Pancreas (tissue), 10 donors: ENCODE data around the gene GPATCH1. TPM values are rescaled to one million over a fixed set of nuclear protein-coding genes. Genes with fewer than 3 reads are reported as not detected.
A peak's percentile ranks its signal among the peaks of the same experiment; 100 is the strongest.
"Not testable (repeated sequence)": the region's sequence is repeated elsewhere in the genome, so short reads cannot be mapped to it uniquely, and the experiment has no call there.

Experiments
- ATAC-seq, 4 donors: fragments of 200-7000 bp; cut with Tn5 transposase; one replicate each; pipeline versions ENCODE4 v1.8.0 to v1.9.1; 2020; ENCODE audit warnings: mild to moderate bottlenecking in 4 of 4, moderate library complexity in 4 of 4
- DNase-seq, 6 donors: peaks; one replicate each; pipeline ENCODE4 v3.0.0-alpha.2; 2020
- FAIRE-seq: peaks from 2 replicates; lab custom pipeline; 2012; peaks lifted over from hg19 to GRCh38; lab: Jason Lieb, UNC
- H3K27ac ChIP-seq, 4 donors: fragments of 200-600 bp; sonication (generic); 1 replicate in 3 of 4; 2 replicates in 1 of 4; pipeline versions ENCODE4 v1.5.0 to v1.8.0; 2020
- H3K27me3 ChIP-seq, 4 donors: fragments of 200-600 bp; one replicate each; pipeline ENCODE4 v1.8.0; 2021
- H3K36me3 ChIP-seq, 3 donors: fragments of 200-600 bp; sonication (generic) in 1 of 3; one replicate each; pipeline versions ENCODE4 v1.5.0 to v1.8.0; 2020 to 2021
- H3K4me1 ChIP-seq, 3 donors: fragments of 200-600 bp; one replicate each; pipeline ENCODE4 v1.8.0; 2021
- H3K4me3 ChIP-seq, 4 donors: fragments of 200-600 bp; sonication (generic) in 2 of 4; one replicate each; pipeline versions ENCODE4 v1.5.0 to v1.8.0; 2020 to 2021
- H3K9me3 ChIP-seq, 4 donors: fragments of 200-600 bp; one replicate each; pipeline ENCODE4 v1.8.0; 2021
- WGBS, 2 donors: extraction: QIAGEN DNeasy Blood & Tissue Kit; methylation state at CpG; one replicate each; pipeline ENCODE4 v1.1.7; 2013; 5-methylcytosine and 5-hydroxymethylcytosine counted together
- intact Hi-C, 3 donors: fragments of 100-400 bp; cut with DNase I; formaldehyde crosslinking; loops; one replicate each; pipeline versions ENCODE4 v1.11.1 to v1.14.2; 2022
- polyA plus RNA-seq, 2 donors: library from polyadenylated mRNA; stranded (reverse); fragments of 200-250 nt; gene quantifications; one replicate each; pipeline ENCODE4 v1.2.3, GENCODE V29; 2013
- total RNA-seq, 6 donors: library from RNA; stranded (reverse); fragmentation: NEBNext Ultra II Directional in 4 of 6; extraction: Animal tissue kit (Norgen Biotek cat#: 25700) in 4 of 6; gene quantifications; one replicate each; pipeline versions ENCODE4 v1.2.1 to v1.2.4, GENCODE V29; 2021 to 2023
- TF ChIP-seq, protein P1 (sequence below), 4 donors: fragments of 200-600 bp; sonication (generic) in 3 of 4; IDR thresholded peaks; one replicate each; pipeline versions ENCODE4 v1.5.0 to v1.8.0; 2021; ENCODE audit warnings: antibody characterized with exemption in 4 of 4
- donor health status: healthy with polysubstance abuse.
- donor health status: DM: no; HTN: no; CAD: no; lungs with moderate emphysema.
- donor health status: DM: no; HTN: no; CAD: no.
- donor health status: control.
- donor health status: control.
- donor health status: Bipolar disorder and iron deficiency.
- donor health status: DM: yes; HTN: yes; CAD: no.
- donor health status: DM: no; HTN: no; CAD: no.
- donor health status: DM: no; HTN: no; CAD: no.
- donor health status: DM: yes; HTN: yes; CAD: no.

Gene GPATCH1, protein sequence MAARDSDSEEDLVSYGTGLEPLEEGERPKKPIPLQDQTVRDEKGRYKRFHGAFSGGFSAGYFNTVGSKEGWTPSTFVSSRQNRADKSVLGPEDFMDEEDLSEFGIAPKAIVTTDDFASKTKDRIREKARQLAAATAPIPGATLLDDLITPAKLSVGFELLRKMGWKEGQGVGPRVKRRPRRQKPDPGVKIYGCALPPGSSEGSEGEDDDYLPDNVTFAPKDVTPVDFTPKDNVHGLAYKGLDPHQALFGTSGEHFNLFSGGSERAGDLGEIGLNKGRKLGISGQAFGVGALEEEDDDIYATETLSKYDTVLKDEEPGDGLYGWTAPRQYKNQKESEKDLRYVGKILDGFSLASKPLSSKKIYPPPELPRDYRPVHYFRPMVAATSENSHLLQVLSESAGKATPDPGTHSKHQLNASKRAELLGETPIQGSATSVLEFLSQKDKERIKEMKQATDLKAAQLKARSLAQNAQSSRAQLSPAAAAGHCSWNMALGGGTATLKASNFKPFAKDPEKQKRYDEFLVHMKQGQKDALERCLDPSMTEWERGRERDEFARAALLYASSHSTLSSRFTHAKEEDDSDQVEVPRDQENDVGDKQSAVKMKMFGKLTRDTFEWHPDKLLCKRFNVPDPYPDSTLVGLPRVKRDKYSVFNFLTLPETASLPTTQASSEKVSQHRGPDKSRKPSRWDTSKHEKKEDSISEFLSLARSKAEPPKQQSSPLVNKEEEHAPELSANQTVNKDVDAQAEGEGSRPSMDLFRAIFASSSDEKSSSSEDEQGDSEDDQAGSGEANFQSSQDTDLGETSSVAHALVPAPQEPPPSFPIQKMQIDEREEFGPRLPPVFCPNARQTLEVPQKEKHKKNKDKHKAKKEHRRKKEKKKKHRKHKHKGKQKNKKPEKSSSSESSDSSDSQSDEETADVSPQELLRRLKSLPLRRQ
- 1 to 10 TPM; 3.0 to 5.6 (median 3.6) TPM for total RNA-seq
- polyA plus RNA-seq: 1 to 10 TPM; 4.3 to 6.1 TPM

DNA sequence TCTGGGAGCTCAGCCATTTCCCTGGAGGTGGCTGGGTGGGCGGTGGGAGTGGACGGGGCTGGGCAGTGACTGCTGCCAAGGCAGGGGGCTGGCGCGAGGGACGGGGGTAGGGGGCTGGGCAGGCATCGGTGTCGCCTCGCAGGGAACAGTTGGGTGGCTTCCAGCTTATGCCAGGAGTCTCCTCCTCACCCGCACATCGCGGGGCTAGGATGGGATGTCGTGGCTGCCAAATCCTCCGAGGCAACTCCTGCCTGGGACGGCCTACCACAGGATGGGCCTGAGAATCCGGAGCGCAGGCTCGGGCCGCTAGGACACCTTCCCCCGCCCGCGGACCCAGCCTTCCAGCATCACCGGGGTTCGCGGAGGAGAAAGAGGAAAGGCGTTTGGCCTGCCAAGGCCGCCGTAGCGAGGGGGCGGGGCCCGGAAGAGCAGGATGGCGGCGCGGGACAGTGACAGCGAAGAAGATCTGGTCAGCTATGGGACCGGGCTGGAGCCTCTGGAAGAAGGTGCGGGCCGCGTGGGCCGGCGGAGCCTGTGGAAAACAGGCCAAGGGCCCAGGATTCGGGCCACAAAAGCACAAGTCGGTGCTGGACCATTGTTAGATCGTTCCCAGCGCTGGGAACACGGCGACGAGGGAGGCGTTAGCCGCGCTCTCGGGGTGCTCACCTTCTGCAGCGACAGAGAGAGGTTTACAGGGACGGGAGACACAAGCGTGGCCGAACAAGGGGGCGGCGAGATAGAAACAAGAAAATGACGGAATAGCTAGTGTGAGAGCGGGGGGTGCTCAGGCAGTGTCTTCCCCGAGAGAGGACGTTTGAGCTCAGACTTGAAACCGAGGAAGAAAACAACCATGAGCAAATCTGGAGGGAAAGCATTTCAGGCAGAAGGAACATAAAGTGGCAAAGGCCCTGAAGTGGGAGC, at the start of gene GPATCH1:
Gene GPATCH1, plus strand, starts transcription at position 421 of the 921 bp plus-strand sequence. Its CDS starts 13 bp downstream, at position 434.
- ATAC-seq: peak; percentile 97 to 99 (median 98)
- 1% methylated on average over 54 to 62 of the region's 62 CpGs for WGBS, 2 donors
- Histone ChIP-seq H3K9me3 (no peaks in the 10 kb centered on the region), H3K4me3 (peak within 1 kb of the TSS; percentile 90 to 97 (median 96)), H3K27ac (peak within 1 kb of the TSS in 3 of 4 donors; percentile 17 to 71 (median 50)), H3K36me3 (no peaks in the 10 kb centered on the region), H3K27me3 (no peaks in the 10 kb centered on the region), H3K4me1 (peaks cover 0 to 8% (median 7%) of the 10 kb centered on the region in 3 donors)
- peak; percentile 74 to 94 (median 84) for DNase-seq
- TF ChIP-seq, protein P1, sequence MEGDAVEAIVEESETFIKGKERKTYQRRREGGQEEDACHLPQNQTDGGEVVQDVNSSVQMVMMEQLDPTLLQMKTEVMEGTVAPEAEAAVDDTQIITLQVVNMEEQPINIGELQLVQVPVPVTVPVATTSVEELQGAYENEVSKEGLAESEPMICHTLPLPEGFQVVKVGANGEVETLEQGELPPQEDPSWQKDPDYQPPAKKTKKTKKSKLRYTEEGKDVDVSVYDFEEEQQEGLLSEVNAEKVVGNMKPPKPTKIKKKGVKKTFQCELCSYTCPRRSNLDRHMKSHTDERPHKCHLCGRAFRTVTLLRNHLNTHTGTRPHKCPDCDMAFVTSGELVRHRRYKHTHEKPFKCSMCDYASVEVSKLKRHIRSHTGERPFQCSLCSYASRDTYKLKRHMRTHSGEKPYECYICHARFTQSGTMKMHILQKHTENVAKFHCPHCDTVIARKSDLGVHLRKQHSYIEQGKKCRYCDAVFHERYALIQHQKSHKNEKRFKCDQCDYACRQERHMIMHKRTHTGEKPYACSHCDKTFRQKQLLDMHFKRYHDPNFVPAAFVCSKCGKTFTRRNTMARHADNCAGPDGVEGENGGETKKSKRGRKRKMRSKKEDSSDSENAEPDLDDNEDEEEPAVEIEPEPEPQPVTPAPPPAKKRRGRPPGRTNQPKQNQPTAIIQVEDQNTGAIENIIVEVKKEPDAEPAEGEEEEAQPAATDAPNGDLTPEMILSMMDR (IDR thresholded peaks at IDR 0.05): no peak
- intact Hi-C loops: no loop called here
- FAIRE-seq: no peak

DNA sequence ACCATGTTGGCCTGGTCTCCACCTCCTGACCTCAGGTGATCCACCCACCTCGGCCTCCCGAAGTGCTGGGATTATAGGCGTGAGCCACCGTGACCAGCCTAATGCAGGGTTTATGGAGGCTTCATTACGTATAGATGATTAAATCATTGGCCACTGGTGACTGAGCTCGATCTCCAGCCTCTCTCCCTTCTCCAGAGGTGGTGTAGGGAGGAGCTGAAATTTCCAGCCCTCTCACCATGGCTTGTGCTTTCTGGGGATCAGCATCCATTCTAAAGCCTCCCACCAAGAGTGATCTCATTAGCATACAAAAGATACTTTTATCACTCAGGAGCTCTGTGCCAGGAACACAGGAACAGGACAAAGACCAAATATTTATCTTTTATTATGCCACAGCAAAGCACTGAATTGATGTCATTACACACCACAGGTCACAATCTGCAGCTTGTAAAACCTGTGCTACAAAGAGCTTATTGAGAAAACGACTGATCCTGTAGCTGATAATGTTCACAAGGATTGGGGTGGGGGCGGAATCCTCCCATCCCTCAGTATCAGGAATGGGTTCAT, 48.7 kb upstream of the GPATCH1 start:
- no peaks in the 10 kb centered on the region for H3K36me3 ChIP-seq
- no peaks in the 10 kb centered on the region for H3K4me1 ChIP-seq
- WGBS, 2 donors: 69 to 73% methylated on average over 8 of the region's 8 CpGs
- H3K4me3 ChIP-seq: no peak overlapping the region
- H3K27me3 ChIP-seq: no peaks in the 10 kb centered on the region
- FAIRE-seq (no peak), ATAC-seq (peak in 2 of 4 donors; percentile 36 to 63), DNase-seq (no peak)
- intact Hi-C loops: no loop called here
- no peaks in the 10 kb centered on the region for H3K9me3 ChIP-seq
- TF ChIP-seq, protein P1 (IDR thresholded peaks at IDR 0.05): no peak
- peak overlapping the region in 2 of 4 donors; percentile 2 to 52 for H3K27ac ChIP-seq

DNA sequence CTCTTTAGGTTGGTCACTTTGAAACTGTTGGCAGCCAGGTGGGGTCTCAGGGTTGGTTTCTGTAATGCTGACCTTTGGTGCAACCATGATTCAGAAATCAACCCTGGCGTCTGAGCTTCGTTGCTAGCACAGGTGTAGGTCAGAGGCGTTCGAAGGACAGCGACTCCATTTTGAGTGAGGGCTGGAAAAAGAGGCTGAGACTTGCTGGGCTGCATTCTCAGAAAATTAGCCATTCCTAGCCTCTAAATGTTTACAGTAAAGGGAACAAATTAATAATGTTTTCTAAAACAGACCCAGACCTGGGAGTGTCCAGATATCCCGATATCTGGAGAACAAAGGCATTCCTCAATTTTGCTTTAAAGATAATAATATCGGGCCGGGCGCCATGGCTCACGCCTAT, 45.5 kb upstream of the GPATCH1 start:
- no peak for FAIRE-seq
- Histone ChIP-seq H3K4me3 (no peak overlapping the region), H3K4me1 (no peaks in the 10 kb centered on the region), H3K9me3 (no peaks in the 10 kb centered on the region), H3K27ac (no peak overlapping the region), H3K36me3 (no peaks in the 10 kb centered on the region), H3K27me3 (no peaks in the 10 kb centered on the region)
- 85 to 88% methylated on average over 10 of the region's 10 CpGs for WGBS, 2 donors
- TF ChIP-seq, protein P1 (IDR thresholded peaks at IDR 0.05): no peak
- DNase-seq: no peak
- intact Hi-C loops: no loop called here
- no peak for ATAC-seq

DNA sequence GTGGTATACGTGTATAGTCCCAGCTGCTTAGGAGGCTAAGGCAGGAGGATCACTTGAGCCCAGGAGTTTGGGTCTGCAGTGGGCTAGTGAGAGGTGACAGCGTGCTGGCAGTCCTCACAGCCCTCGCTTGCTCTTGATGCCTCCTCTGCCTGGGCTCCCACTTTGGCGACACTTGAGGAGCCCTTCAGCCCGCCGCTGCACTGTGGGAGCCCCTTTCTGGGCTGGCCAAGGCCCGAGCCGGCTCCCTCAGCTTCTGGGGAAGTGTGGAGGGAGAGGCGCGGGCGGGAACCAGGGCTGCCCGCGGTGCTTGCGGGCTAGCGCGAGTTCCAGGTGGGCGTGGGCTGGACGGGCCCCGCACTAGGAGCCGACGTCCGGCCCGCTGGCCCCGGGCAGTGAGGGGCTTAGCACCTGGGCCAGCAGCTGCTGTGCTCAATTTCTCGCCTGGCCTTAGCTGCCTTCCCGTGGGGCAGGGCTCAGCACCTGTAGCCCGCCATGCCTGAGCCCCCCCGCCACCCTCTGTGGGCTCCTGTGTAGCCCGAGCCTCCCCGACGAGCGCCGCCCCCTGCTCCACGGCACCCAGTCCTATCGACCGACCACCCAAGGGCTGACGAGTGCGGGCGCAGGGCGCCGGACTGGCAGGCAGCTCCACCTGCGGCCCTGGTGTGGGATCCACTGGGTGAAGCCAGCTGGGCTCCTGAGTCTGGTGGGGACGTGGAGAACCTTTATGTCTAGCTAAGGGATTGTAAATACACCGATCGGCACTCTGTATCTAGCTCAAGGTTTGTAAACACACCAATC, 44.4 kb upstream of the GPATCH1 start:
- 95% methylated on average over 36 to 45 of the region's 45 CpGs for WGBS, 2 donors

DNA sequence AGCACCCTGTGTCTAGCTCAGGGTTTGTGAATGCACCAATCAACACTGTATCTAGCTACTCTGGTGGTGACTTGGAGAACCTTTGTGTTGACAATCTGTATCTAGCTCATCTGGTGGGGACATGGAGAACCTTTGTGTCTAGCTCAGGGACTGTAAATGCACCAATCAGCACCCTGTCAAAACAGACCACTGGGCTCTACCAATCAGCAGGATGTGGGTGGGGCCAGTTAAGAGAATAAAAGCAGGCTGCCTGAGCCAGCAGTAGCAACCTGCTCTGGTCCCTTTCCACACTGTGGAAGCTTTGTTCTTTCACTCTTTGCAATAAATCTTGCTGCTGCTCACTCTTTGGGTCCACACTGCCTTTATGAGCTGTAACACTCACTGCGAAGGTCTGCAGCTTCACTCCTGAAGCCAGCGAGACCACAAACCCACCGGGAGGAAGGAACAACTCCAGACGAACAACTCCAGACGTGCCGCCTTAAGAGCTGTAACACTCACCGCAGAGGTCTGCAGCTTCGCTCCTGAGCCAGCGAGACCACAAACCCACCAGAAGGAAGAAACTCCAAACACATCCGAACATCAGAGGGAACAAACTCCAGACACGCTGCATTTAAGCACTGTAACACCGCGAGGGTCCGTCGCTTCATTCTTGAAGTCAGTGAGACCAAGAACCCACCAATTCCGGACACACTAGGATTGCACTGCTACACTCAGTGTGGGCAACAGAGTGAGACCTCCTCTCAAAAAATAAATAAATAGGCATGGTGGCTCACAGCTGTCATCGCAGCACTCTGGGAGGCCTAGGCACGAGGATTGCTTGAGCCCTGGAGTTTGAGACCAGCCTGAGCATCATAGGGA, 43.6 kb upstream of the GPATCH1 start:
- H3K27ac ChIP-seq, FAIRE-seq, H3K4me1 ChIP-seq, intact Hi-C loops, H3K4me3 ChIP-seq, ATAC-seq, DNase-seq, H3K36me3 ChIP-seq, H3K27me3 ChIP-seq, H3K9me3 ChIP-seq: not testable (repeated sequence)
- WGBS, 2 donors: 90 to 94% methylated on average over 18 of the region's 18 CpGs

More for the DNA sequence above, 44.4 kb upstream of the GPATCH1 start:
- H3K27me3 ChIP-seq, H3K4me3 ChIP-seq, H3K27ac ChIP-seq, H3K9me3 ChIP-seq, ATAC-seq, H3K36me3 ChIP-seq, H3K4me1 ChIP-seq, intact Hi-C loops, FAIRE-seq, DNase-seq: not testable (repeated sequence)
